H1 (cell line): ENCODE data around the gene REC8. TPM values are rescaled to one million over a fixed set of nuclear protein-coding genes. Genes with fewer than 3 reads are reported as not detected.

Experiments used
- CTCF ChIA-PET: fragments of 300-600 bp; sonication (Branson Sonifier 250); formaldehyde crosslinking; loops from one replicate; lab custom pipeline; 2021; ENCODE audit not compliant: partially characterized antibody; lab: Charles Lee
- POLR2A ChIA-PET: fragments of 300-600 bp; sonication (Branson Sonifier 250); formaldehyde crosslinking; loops from one replicate; lab custom pipeline; 2021; ENCODE audit warnings: inconsistent platforms; ENCODE audit not compliant: partially characterized antibody; lab: Charles Lee
- DNase-seq, 2 experiments: peaks; one replicate each; pipeline versions ENCODE4 v3.0.0 to v3.0.0-alpha.2; 2010 to 2022; ENCODE audit warnings: low spot score in 2 of 2, low read depth in 1 of 2, mixed read lengths in 1 of 2
- FAIRE-seq: peaks from 2 replicates; lab custom pipeline; 2011; peaks lifted over from hg19 to GRCh38; lab: Jason Lieb, UNC
- H2AFZ ChIP-seq: 2 replicates; pipeline ENCODE4 v1.8.1; 2012; ENCODE audit warnings: low read length, inconsistent platforms
- H2AK5ac ChIP-seq: 2 replicates; pipeline ENCODE4 v1.6.1; 2013; ENCODE audit warnings: low read depth, low read length
- H2BK120ac ChIP-seq: replicated peaks from 2 replicates; pipeline ENCODE3; 2013; ENCODE audit warnings: low read depth, low read length, inconsistent platforms
- H2BK12ac ChIP-seq: 2 replicates; pipeline ENCODE4 v1.6.1; 2013; ENCODE audit warnings: low read depth, low read length
- H2BK15ac ChIP-seq: 2 replicates; pipeline ENCODE4 v1.6.1; 2013; ENCODE audit warnings: low read length
- H2BK20ac ChIP-seq: 2 replicates; pipeline ENCODE4 v1.6.1; 2013; ENCODE audit warnings: low read length
- H2BK5ac ChIP-seq: 2 replicates; pipeline ENCODE4 v1.6.1; 2013; ENCODE audit warnings: low read depth, low read length
- H3K14ac ChIP-seq: 2 replicates; pipeline ENCODE4 v1.6.1; 2013; ENCODE audit warnings: inconsistent platforms; ENCODE audit not compliant: insufficient read length
- H3K18ac ChIP-seq: 2 replicates; pipeline ENCODE4 v1.6.1; 2013; ENCODE audit warnings: low read length; ENCODE audit errors: extremely low read depth
- H3K23ac ChIP-seq: 2 replicates; pipeline ENCODE4 v1.6.1; 2013; ENCODE audit warnings: inconsistent platforms; ENCODE audit not compliant: insufficient read length
- H3K23me2 ChIP-seq: 2 replicates; pipeline ENCODE4 v1.6.1; 2013; ENCODE audit warnings: low read depth, low read length
- H3K27ac ChIP-seq: 2 replicates; pipeline ENCODE4 v1.6.1; 2011; ENCODE audit warnings: low read depth, low read length, inconsistent platforms
- H3K27me3 ChIP-seq, 4 experiments: replicated peaks in 1 of 4; 1 replicate in 1 of 4; 2 replicates in 3 of 4; pipeline versions ENCODE4 v1.6.1 to v1.8.1; 2011 to 2013; ENCODE audit warnings: low read length in 3 of 4, mild to moderate bottlenecking in 3 of 4, inconsistent platforms in 2 of 4, mixed read lengths in 2 of 4, moderate library complexity in 1 of 4; ENCODE audit not compliant: control insufficient read depth in 3 of 4, insufficient read depth in 3 of 4; ENCODE audit errors: extremely low read depth in 1 of 4
- H3K36me3 ChIP-seq, 4 experiments: 2 replicates each; pipeline versions ENCODE4 v1.6.1 to v1.8.1; 2011 to 2013; ENCODE audit warnings: mild to moderate bottlenecking in 4 of 4, low read length in 3 of 4, moderate library complexity in 2 of 4, control low read depth in 1 of 4, inconsistent platforms in 1 of 4; ENCODE audit not compliant: insufficient read depth in 4 of 4, control insufficient read depth in 2 of 4
- H3K4ac ChIP-seq: replicated peaks from 2 replicates; pipeline ENCODE3; 2013; ENCODE audit warnings: low read length, low read depth, mixed read lengths, inconsistent platforms; ENCODE audit not compliant: insufficient read length
- H3K4me1 ChIP-seq, 4 experiments: replicated peaks in 1 of 4; 1 replicate in 1 of 4; 2 replicates in 3 of 4; pipeline versions ENCODE4 v1.6.1 to v1.8.1; 2011 to 2013; ENCODE audit warnings: low read length in 3 of 4, inconsistent platforms in 2 of 4, mixed read lengths in 1 of 4; ENCODE audit not compliant: insufficient read depth in 4 of 4, control insufficient read depth in 3 of 4
- H3K4me2 ChIP-seq, 2 experiments: 2 replicates each; pipeline versions ENCODE4 v1.6.1 to v1.8.1; 2011 to 2013; ENCODE audit warnings: low read depth in 2 of 2, low read length in 2 of 2, control low read depth in 1 of 2, inconsistent platforms in 1 of 2, mild to moderate bottlenecking in 1 of 2; ENCODE audit not compliant: insufficient read depth in 1 of 2
- H3K4me3 ChIP-seq, 4 experiments: fragments of 200-600, 300-600 bp in 1 of 4; sonication (generic), shearing (Covaris generic), sonication (Bioruptor Twin) in 1 of 4; 2 replicates each; pipeline versions ENCODE4 v1.5.1 to v1.8.1; 2011 to 2016; ENCODE audit warnings: low read length in 4 of 4, low read depth in 3 of 4, control low read depth in 2 of 4, inconsistent platforms in 2 of 4, mild to moderate bottlenecking in 2 of 4, mixed read lengths in 1 of 4, moderate library complexity in 1 of 4; ENCODE audit not compliant: insufficient read depth in 2 of 4; ENCODE audit errors: extremely low read depth in 1 of 4
- H3K56ac ChIP-seq: replicated peaks from 2 replicates; pipeline ENCODE3; 2013; ENCODE audit warnings: low read depth, mild to moderate bottlenecking, mixed read lengths, low read length, inconsistent platforms; ENCODE audit not compliant: insufficient read length
- H3K79me1 ChIP-seq: 2 replicates; pipeline ENCODE4 v1.6.1; 2013; ENCODE audit warnings: low read depth, low read length, control low read depth
- H3K79me2 ChIP-seq, 2 experiments: 2 replicates each; pipeline versions ENCODE4 v1.6.1 to v1.8.1; 2012 to 2013; ENCODE audit warnings: low read length in 2 of 2, mild to moderate bottlenecking in 2 of 2, inconsistent platforms in 1 of 2; ENCODE audit not compliant: insufficient read depth in 2 of 2, control insufficient read depth in 1 of 2
- H3K9ac ChIP-seq, 4 experiments: replicated peaks in 1 of 4; 1 replicate in 1 of 4; 2 replicates in 3 of 4; pipeline versions ENCODE4 v1.6.1 to v1.8.1; 2011 to 2013; ENCODE audit warnings: low read depth in 3 of 4, low read length in 3 of 4, control low read depth in 2 of 4, mild to moderate bottlenecking in 2 of 4, moderate library complexity in 2 of 4, inconsistent platforms in 1 of 4; ENCODE audit errors: extremely low read depth in 1 of 4
- H3K9me3 ChIP-seq, 2 experiments: 2 replicates each; pipeline versions ENCODE4 v1.6.1 to v1.8.1; 2012 to 2013; ENCODE audit warnings: mild to moderate bottlenecking in 2 of 2, moderate library complexity in 2 of 2, control low read depth in 1 of 2, inconsistent platforms in 1 of 2, low read depth in 1 of 2, low read length in 1 of 2, mixed read lengths in 1 of 2; ENCODE audit not compliant: insufficient read depth in 2 of 2
- H4K20me1 ChIP-seq, 2 experiments: replicated peaks in 1 of 2; 2 replicates each; pipeline versions ENCODE3 to v1.8.1; 2011 to 2013; ENCODE audit warnings: inconsistent platforms in 2 of 2, low read length in 2 of 2, mild to moderate bottlenecking in 1 of 2; ENCODE audit not compliant: insufficient read depth in 2 of 2, control insufficient read depth in 1 of 2
- H4K5ac ChIP-seq: 2 replicates; pipeline ENCODE4 v1.6.1; 2013; ENCODE audit warnings: low read length, low read depth, mixed read lengths, inconsistent platforms; ENCODE audit not compliant: insufficient read length
- H4K8ac ChIP-seq: 2 replicates; pipeline ENCODE4 v1.8.0; 2013; ENCODE audit warnings: mild to moderate bottlenecking, moderate library complexity, low read length, inconsistent platforms; ENCODE audit not compliant: insufficient read depth; ENCODE audit errors: extremely low read depth
- H4K91ac ChIP-seq: replicated peaks from 2 replicates; pipeline ENCODE3; 2013; ENCODE audit warnings: low read length, mixed read lengths, inconsistent platforms; ENCODE audit not compliant: insufficient read length
- MAFK ChIP-seq: IDR thresholded peaks from 2 replicates; pipeline ENCODE4 v1.6.1; 2012; ENCODE audit warnings: low read depth, mild to moderate bottlenecking, improper control_type of control experiment, low read length
- POLR2A ChIP-seq, 2 experiments: IDR thresholded peaks; 1 replicate in 1 of 2; 2 replicates in 1 of 2; pipeline ENCODE4 v1.6.1; 2011; ENCODE audit warnings: low read depth in 2 of 2, low read length in 2 of 2, mild to moderate bottlenecking in 2 of 2; ENCODE audit errors: control extremely low read depth in 1 of 2
- SIN3A ChIP-seq, 2 experiments: IDR thresholded peaks in 1 of 2; conservative IDR thresholded peaks in 1 of 2; 2 replicates each; pipeline ENCODE4 v1.6.1; 2011 to 2012; ENCODE audit warnings: low read length in 2 of 2, improper control_type of control experiment in 1 of 2, low read depth in 1 of 2, mild to moderate bottlenecking in 1 of 2
- TAF1 ChIP-seq: IDR thresholded peaks from 2 replicates; pipeline ENCODE4 v1.6.1; 2011; ENCODE audit warnings: mild to moderate bottlenecking, low read depth, low read length
- YY1 ChIP-seq: IDR thresholded peaks from 2 replicates; pipeline ENCODE4 v1.6.1; 2011; ENCODE audit warnings: low read depth, mild to moderate bottlenecking, low read length
- WGBS, 2 experiments: shearing (Covaris generic) in 1 of 2; methylation state at CpG; one replicate each; pipeline versions ENCODE4 v1.1.6 to v1.1.7; 2013 to 2015; ENCODE audit warnings: low lambda C conversion rate in 2 of 2, mixed read lengths in 2 of 2, inconsistent platforms in 1 of 2, low coverage in 1 of 2, missing lambda C conversion rate in 1 of 2; ENCODE audit not compliant: insufficient replicate concordance in 2 of 2, insufficient coverage in 1 of 2, insufficient read length in 1 of 2; ENCODE audit errors: extremely low coverage in 1 of 2, missing lambda C conversion rate in 1 of 2; 5-methylcytosine and 5-hydroxymethylcytosine counted together
- polyA plus RNA-seq, 7 experiments: library from polyadenylated mRNA; depleted of rRNA in 3 of 7; stranded (reverse) in 5 of 7; unstranded in 2 of 7; fragments of >200 nt in 5 of 7; fragments of 200-250 nt in 2 of 7; gene quantifications; 1 replicate in 5 of 7; 2 replicates in 1 of 7; 4 replicates in 1 of 7; pipeline versions ENCODE4 v1.2.1 to v1.2.3, GENCODE V29; 2011 to 2013; ENCODE audit warnings: missing spikeins in 2 of 7, mixed read lengths in 2 of 7
- total RNA-seq: library from RNA; stranded (reverse); fragmentation: NEBNext Ultra II Directional; extraction: Animal tissue kit (Norgen Biotek cat#: 25700); gene quantifications from 2 replicates; pipeline ENCODE4 v1.2.1, GENCODE V29; 2021
- TF ChIP-seq, protein P1 (sequence below): IDR thresholded peaks from 2 replicates; pipeline ENCODE4 v1.6.1; 2011; ENCODE audit warnings: low read depth, mild to moderate bottlenecking, low read length; ENCODE audit not compliant: insufficient read depth

Gene REC8
- total and polyA plus RNA-seq, 2 of the 8 experiments (the other 6 are each of a cell fraction or from before 2014, with no cell fraction given): 9.8 to 28.5 TPM

DNA sequence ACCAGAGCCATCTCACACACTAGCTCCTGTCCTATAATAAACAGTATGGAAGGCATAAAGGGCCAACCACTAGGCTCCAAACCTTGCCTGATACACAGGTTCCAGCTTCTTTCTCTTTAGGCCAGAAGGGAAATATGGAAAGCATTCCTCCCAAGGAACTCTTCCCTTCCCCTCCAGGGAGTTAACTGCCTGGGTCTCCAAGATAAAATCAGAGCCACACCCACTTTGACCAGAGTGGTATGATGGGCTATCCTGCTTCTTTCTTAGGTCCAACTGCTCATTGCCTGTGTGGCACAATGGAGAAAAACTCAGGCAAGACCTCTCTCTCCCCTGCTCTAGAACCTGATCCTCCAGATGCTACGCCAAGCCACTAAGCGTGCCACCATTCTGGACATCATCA lies 35.7 kb downstream of the REC8 start:
- Histone ChIP-seq H3K4me2 (no peak overlapping the region), H3K23me2 (no peaks in the 10 kb centered on the region), H3K56ac (no peak overlapping the region), H3K14ac (no peak overlapping the region), H3K9me3 (no peaks in the 10 kb centered on the region), H3K4ac (no peak overlapping the region), H4K5ac (no peak overlapping the region), H2BK15ac (no peak overlapping the region), H3K4me3 (no peak overlapping the region), H2AK5ac (no peak overlapping the region), H4K8ac (no peak overlapping the region), H2BK120ac (no peak overlapping the region), H3K27ac (no peak overlapping the region), H3K18ac (no peak overlapping the region), H3K9ac (no peak overlapping the region), H3K79me1 (no peaks in the 10 kb centered on the region), H3K79me2 (peaks cover 0 to 3% of the 10 kb centered on the region in 2 experiments; a peak in 1 of 4 replicates), H4K20me1 (peaks cover 0 to 2% of the 10 kb centered on the region in 2 experiments), H2BK12ac (no peak overlapping the region), H3K27me3 (no peaks in the 10 kb centered on the region), H3K36me3 (peaks cover 21 to 48% (median 38%) of the 10 kb centered on the region in 4 experiments), H2BK20ac (no peak overlapping the region), H2BK5ac (no peak overlapping the region), H2AFZ (no peak overlapping the region)
- FAIRE-seq (no peak), DNase-seq (no peak)
- ChIA-PET POLR2A (interaction anchor here (0.9 to 11.1 kb wide), 6 partner anchors 12 to 59 kb away, joined by 3 to 119 read pairs (median 3); partner anchors contain the start of genes IPO4 and TM9SF1), CTCF (interaction anchor here (1.1 to 2.1 kb wide), 3 partner anchors 8 to 90 kb away, joined by 3 to 4 read pairs (median 3); partner anchors contain the start of gene MDP1)
- TF ChIP-seq SIN3A (conservative IDR thresholded peaks at IDR 0.05 in 1 of 2, IDR thresholded peaks at IDR 0.05 in 1 of 2; ENCODE audit: low read depth in 1 of 2, low read length in 2 of 2) (no peak), MAFK (no peak), YY1 (no peak), TAF1 (no peak), POLR2A (IDR thresholded peaks at IDR 0.05; ENCODE audit: control extremely low read depth in 1 of 2, low read depth in 2 of 2, low read length in 2 of 2) (no peak)
- TF ChIP-seq, protein P1, sequence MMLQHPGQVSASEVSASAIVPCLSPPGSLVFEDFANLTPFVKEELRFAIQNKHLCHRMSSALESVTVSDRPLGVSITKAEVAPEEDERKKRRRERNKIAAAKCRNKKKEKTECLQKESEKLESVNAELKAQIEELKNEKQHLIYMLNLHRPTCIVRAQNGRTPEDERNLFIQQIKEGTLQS: no peak
- TF ChIP-seq, all 59 proteins: peak for 0
- Histone ChIP-seq H3K23ac (no peak overlapping the region), H3K4me1 (peaks cover 0 to 7% (median 4%) of the 10 kb centered on the region in 4 experiments; a peak in 3 of 7 replicates), H4K91ac (no peak overlapping the region)
- WGBS, 2 experiments: 98% methylated on average over 2 of the region's 2 CpGs; no CpG with 5 or more reads in 1 of the 2 experiments
